Ecto neural progenitor cell (in vitro differentiated cells): Measurements from ENCODE around the gene NPC1L1.

Experiments
- DNase-seq: peaks from one replicate; pipeline ENCODE4 v3.0.0-alpha.2; 2018; ENCODE audit warnings: low spot score

NPC1L1 gene

GRCh38 chr7:44541028-44541869 is at the start of gene NPC1L1:
TSS of gene NPC1L1 (minus strand) at chr7:44541330. CDS start at chr7:44541259, 71 bp downstream.
- DNase-seq, result peak; percentile 48

- DNase-seq, result no peak
These were observed 49.8 kb upstream of the NPC1L1 start for GRCh38 chr7:44590910-44591309.

- DNase-seq, result no peak
These were observed 46.9 kb upstream of the NPC1L1 start for GRCh38 chr7:44587843-44588711.

- DNase-seq, result no peak
These were observed 42.2 kb upstream of the NPC1L1 start for GRCh38 chr7:44583146-44583865.

GRCh38 chr7:44581879-44582603 is 40.9 kb upstream of the NPC1L1 start, which contains the start of gene TMED4:
TSS of gene TMED4 (minus strand) at chr7:44582231. CDS start at chr7:44582206, 25 bp downstream.
- peak; percentile 100 for DNase-seq

GRCh38 chr7:44580945-44581878 is 40.1 kb upstream of the NPC1L1 start:
- no peak for DNase-seq

- no peak for DNase-seq
These were observed 35.1 kb upstream of the NPC1L1 start for GRCh38 chr7:44576228-44576627.

- DNase-seq, result no peak
These were observed 33.9 kb upstream of the NPC1L1 start for GRCh38 chr7:44575054-44575453.

- DNase-seq, result no peak
These were observed 33.2 kb upstream of the NPC1L1 start for GRCh38 chr7:44574287-44574872.

GRCh38 chr7:44573464-44574286 is 32.5 kb upstream of the NPC1L1 start, which contains the start of gene DDX56:
TSS of gene DDX56 (minus strand) at chr7:44573908. CDS start at chr7:44573895, 13 bp downstream.
- peak; percentile 93 for DNase-seq

- DNase-seq, result no peak
These were observed 31.6 kb upstream of the NPC1L1 start for GRCh38 chr7:44572771-44573170.

- DNase-seq, result no peak
These were observed 28.8 kb upstream of the NPC1L1 start for GRCh38 chr7:44569959-44570358.

- no peak for DNase-seq
These were observed 27.8 kb upstream of the NPC1L1 start for GRCh38 chr7:44568771-44569560.

- DNase-seq, result no peak
These were observed 26.8 kb upstream of the NPC1L1 start for GRCh38 chr7:44567884-44568283.

- no peak for DNase-seq
These were observed 25.6 kb upstream of the NPC1L1 start for GRCh38 chr7:44566680-44567079.

GRCh38 chr7:44565795-44566559 is 24.8 kb upstream of the NPC1L1 start:
- no peak for DNase-seq

- peak; percentile 78 for DNase-seq
These were observed 24.1 kb upstream of the NPC1L1 start for GRCh38 chr7:44565097-44565794.
